Tibial nerve (tissue), 3 donors: ENCODE data around the gene HSP90AB1.

Source experiments
- POLR2A ChIP-seq, 2 donors: fragments of 450-650 bp; IDR thresholded peaks; one replicate each; pipeline ENCODE4 v1.6.1; 2017; ENCODE audit warnings: antibody characterized with exemption in 2 of 2, mild to moderate bottlenecking in 2 of 2, moderate library complexity in 2 of 2
- TF ChIP-seq, protein P1 (sequence below), 5 experiments: fragments of 200-600 bp in 3 of 5; fragments of 450-650 bp in 2 of 5; sonication (generic) in 3 of 5; IDR thresholded peaks; one replicate each; pipeline ENCODE4 v1.5.1; 2016 to 2019; ENCODE audit warnings: antibody characterized with exemption in 5 of 5, mild to moderate bottlenecking in 3 of 5, moderate library complexity in 2 of 5

DNA sequence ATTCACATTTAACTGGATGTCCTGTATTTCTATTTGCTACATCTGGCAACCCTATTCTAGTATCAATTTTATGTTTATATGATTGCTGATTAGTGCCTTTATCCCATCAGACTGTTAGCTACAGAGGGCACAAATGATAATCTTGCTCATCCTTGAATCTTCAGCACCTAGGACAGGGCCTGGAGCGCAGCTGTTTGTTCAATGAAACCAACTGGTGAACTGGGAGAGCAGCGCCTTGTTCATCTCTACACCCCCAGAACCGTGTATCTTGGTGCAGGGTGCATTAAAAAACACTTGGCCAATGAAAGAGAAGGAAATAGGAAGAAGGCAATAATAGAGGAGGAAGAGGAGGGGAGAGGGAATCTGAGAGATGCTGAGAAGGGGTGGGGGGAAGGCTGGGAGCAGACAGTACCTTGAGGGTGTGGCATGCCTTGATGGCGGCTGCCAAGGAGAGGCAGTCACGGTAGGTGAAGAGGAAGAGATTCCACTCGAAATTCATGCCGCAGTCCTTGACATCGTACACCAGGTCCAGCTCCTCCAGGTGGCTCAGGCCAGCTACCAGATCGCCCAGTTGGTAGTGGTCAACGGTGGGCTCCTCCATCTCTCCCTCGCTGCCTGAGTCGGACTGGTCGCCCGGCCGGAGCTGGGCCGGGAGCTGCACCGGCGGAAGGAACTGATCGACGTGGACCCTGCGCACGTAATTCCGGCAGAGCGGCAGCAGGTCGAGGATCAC is 38.8 kb downstream of the HSP90AB1 start:
- TF ChIP-seq, protein P1, sequence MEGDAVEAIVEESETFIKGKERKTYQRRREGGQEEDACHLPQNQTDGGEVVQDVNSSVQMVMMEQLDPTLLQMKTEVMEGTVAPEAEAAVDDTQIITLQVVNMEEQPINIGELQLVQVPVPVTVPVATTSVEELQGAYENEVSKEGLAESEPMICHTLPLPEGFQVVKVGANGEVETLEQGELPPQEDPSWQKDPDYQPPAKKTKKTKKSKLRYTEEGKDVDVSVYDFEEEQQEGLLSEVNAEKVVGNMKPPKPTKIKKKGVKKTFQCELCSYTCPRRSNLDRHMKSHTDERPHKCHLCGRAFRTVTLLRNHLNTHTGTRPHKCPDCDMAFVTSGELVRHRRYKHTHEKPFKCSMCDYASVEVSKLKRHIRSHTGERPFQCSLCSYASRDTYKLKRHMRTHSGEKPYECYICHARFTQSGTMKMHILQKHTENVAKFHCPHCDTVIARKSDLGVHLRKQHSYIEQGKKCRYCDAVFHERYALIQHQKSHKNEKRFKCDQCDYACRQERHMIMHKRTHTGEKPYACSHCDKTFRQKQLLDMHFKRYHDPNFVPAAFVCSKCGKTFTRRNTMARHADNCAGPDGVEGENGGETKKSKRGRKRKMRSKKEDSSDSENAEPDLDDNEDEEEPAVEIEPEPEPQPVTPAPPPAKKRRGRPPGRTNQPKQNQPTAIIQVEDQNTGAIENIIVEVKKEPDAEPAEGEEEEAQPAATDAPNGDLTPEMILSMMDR (IDR thresholded peaks at IDR 0.05) = no peak
- no peak for TF ChIP-seq POLR2A (IDR thresholded peaks at IDR 0.05)
